ENCODE measurements around the gene TBCE. TPM values are rescaled to one million over a fixed set of nuclear protein-coding genes. Genes with fewer than 3 reads are reported as not detected.

The TBCE gene
- polyA plus RNA-seq, 1 donor from 2014 or later = 72.9 TPM

DNA sequence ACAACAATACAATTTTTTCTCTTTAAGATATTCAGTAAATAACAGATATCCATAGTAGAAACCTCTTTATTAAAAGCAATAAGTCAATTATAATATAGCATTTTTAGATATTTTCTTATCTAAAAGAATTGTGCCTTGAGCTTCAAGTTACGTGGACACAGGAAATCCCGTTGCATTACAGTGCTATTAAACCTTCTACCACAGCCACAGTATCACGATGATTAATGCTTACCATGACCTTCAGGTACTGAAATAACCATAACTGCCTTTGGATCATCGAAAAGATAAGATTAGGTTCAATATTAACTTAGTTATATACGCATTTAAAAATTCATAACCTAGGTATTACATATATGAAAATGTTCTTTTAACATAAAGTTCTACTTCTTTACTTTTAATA, 119.1 kb downstream of the TBCE start:
- H4K20me1 ChIP-seq (ENCODE audit: insufficient read depth) = no peaks in the 10 kb centered on the region
- TF ChIP-seq SMC3 (conservative IDR thresholded peaks at IDR 0.05; ENCODE audit: poor library complexity) = no peak
- TF ChIP-seq MXI1 (conservative IDR thresholded peaks at IDR 0.05; ENCODE audit: poor library complexity, severe bottlenecking) = no peak
- no peak for TF ChIP-seq TAF1 (IDR thresholded peaks at IDR 0.05; ENCODE audit: low read depth)
- no peak for TF ChIP-seq POLR2AphosphoS5 (IDR thresholded peaks at IDR 0.05)
- no peak for TF ChIP-seq EZH2 (IDR thresholded peaks at IDR 0.05; ENCODE audit: borderline replicate concordance, insufficient read depth, low read length, poor library complexity, severe bottlenecking)
- no peak for TF ChIP-seq EP300 (conservative IDR thresholded peaks at IDR 0.05; ENCODE audit: poor library complexity, severe bottlenecking)
- no peaks in the 10 kb centered on the region for H3K36me3 ChIP-seq (ENCODE audit: insufficient read depth, low read length)
- H3F3A ChIP-seq (ENCODE audit: insufficient read depth, low read length, poor library complexity, severe bottlenecking) = no peaks in the 10 kb centered on the region
- no peaks in the 10 kb centered on the region for H3K27me3 ChIP-seq (ENCODE audit: insufficient read depth, low read depth, low read length)
- H3K4me3 ChIP-seq (ENCODE audit: low read length) = no peak overlapping the region
- H3K9ac ChIP-seq (ENCODE audit: low read length) = no peak overlapping the region
- no peak overlapping the region for H3K4me2 ChIP-seq (ENCODE audit: low read length)
- H3K9me2 ChIP-seq (ENCODE audit: insufficient read depth, low read length) = no peaks in the 10 kb centered on the region
- no peak overlapping the region for H2AFZ ChIP-seq (ENCODE audit: low read depth, low read length)
- H3K27ac ChIP-seq (ENCODE audit: low read length) = no peak overlapping the region
- no peaks in the 10 kb centered on the region for H3K79me2 ChIP-seq (replicated peaks; ENCODE audit: insufficient read depth, low read length)
- H3K9me3 ChIP-seq (ENCODE audit: low read length) = no peaks in the 10 kb centered on the region

DNA sequence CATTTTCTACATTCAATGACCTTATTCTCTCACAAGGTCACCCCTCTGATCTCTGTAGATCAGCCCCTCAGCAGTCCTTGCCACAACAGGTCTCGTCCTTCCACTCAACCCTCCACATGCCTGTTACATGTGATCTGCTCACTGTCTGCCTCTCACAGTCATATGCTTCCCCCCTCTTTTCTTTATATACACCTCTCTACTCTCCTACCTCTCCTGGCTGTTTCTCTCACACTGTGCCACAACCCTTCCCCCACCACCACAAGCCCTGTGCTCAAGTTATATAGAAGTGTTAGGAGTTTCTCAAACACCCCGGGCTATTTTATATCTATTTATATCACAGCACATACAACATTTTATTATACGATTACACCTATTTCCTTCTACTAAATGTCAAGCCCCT, 124.4 kb downstream of the TBCE start:
- no peak overlapping the region for H2AFZ ChIP-seq (ENCODE audit: low read depth, low read length)
- no peak for TF ChIP-seq POLR2AphosphoS5 (IDR thresholded peaks at IDR 0.05)
- TF ChIP-seq TAF1 (IDR thresholded peaks at IDR 0.05; ENCODE audit: low read depth) = no peak
- TF ChIP-seq, protein P1, sequence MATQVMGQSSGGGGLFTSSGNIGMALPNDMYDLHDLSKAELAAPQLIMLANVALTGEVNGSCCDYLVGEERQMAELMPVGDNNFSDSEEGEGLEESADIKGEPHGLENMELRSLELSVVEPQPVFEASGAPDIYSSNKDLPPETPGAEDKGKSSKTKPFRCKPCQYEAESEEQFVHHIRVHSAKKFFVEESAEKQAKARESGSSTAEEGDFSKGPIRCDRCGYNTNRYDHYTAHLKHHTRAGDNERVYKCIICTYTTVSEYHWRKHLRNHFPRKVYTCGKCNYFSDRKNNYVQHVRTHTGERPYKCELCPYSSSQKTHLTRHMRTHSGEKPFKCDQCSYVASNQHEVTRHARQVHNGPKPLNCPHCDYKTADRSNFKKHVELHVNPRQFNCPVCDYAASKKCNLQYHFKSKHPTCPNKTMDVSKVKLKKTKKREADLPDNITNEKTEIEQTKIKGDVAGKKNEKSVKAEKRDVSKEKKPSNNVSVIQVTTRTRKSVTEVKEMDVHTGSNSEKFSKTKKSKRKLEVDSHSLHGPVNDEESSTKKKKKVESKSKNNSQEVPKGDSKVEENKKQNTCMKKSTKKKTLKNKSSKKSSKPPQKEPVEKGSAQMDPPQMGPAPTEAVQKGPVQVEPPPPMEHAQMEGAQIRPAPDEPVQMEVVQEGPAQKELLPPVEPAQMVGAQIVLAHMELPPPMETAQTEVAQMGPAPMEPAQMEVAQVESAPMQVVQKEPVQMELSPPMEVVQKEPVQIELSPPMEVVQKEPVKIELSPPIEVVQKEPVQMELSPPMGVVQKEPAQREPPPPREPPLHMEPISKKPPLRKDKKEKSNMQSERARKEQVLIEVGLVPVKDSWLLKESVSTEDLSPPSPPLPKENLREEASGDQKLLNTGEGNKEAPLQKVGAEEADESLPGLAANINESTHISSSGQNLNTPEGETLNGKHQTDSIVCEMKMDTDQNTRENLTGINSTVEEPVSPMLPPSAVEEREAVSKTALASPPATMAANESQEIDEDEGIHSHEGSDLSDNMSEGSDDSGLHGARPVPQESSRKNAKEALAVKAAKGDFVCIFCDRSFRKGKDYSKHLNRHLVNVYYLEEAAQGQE (IDR thresholded peaks at IDR 0.05; ENCODE audit: borderline replicate concordance) = no peak
- no peak for TF ChIP-seq EP300 (conservative IDR thresholded peaks at IDR 0.05; ENCODE audit: poor library complexity, severe bottlenecking)
- TF ChIP-seq, protein P2, sequence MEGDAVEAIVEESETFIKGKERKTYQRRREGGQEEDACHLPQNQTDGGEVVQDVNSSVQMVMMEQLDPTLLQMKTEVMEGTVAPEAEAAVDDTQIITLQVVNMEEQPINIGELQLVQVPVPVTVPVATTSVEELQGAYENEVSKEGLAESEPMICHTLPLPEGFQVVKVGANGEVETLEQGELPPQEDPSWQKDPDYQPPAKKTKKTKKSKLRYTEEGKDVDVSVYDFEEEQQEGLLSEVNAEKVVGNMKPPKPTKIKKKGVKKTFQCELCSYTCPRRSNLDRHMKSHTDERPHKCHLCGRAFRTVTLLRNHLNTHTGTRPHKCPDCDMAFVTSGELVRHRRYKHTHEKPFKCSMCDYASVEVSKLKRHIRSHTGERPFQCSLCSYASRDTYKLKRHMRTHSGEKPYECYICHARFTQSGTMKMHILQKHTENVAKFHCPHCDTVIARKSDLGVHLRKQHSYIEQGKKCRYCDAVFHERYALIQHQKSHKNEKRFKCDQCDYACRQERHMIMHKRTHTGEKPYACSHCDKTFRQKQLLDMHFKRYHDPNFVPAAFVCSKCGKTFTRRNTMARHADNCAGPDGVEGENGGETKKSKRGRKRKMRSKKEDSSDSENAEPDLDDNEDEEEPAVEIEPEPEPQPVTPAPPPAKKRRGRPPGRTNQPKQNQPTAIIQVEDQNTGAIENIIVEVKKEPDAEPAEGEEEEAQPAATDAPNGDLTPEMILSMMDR (IDR thresholded peaks at IDR 0.05; ENCODE audit: poor library complexity, severe bottlenecking) = no peak
- no peak for TF ChIP-seq SMC3 (conservative IDR thresholded peaks at IDR 0.05; ENCODE audit: poor library complexity)
- TF ChIP-seq RAD21 (conservative IDR thresholded peaks at IDR 0.05) = no peak
- no peak for TF ChIP-seq MXI1 (conservative IDR thresholded peaks at IDR 0.05; ENCODE audit: poor library complexity, severe bottlenecking)
- TF ChIP-seq EZH2 (IDR thresholded peaks at IDR 0.05; ENCODE audit: borderline replicate concordance, insufficient read depth, low read length, poor library complexity, severe bottlenecking) = no peak
- H3K4me2 ChIP-seq (ENCODE audit: low read length) = no peak overlapping the region
- no peak overlapping the region for H3K27ac ChIP-seq (ENCODE audit: low read length)
- H3K4me3 ChIP-seq (ENCODE audit: low read length) = no peak overlapping the region
- H3K36me3 ChIP-seq (ENCODE audit: insufficient read depth, low read length) = no peaks in the 10 kb centered on the region
- H4K20me1 ChIP-seq (ENCODE audit: insufficient read depth) = no peaks in the 10 kb centered on the region
- no peaks in the 10 kb centered on the region for H3K9me2 ChIP-seq (ENCODE audit: insufficient read depth, low read length)
- H3F3A ChIP-seq (ENCODE audit: insufficient read depth, low read length, poor library complexity, severe bottlenecking) = no peaks in the 10 kb centered on the region
- no peaks in the 10 kb centered on the region for H3K9me3 ChIP-seq (ENCODE audit: low read length)
- no peaks in the 10 kb centered on the region for H3K79me2 ChIP-seq (replicated peaks; ENCODE audit: insufficient read depth, low read length)
- H3K9ac ChIP-seq (ENCODE audit: low read length) = no peak overlapping the region
- no peaks in the 10 kb centered on the region for H3K27me3 ChIP-seq (ENCODE audit: insufficient read depth, low read depth, low read length)

All from neural cell (in vitro differentiated cells).